Islet precursor cell (in vitro differentiated cells): ENCODE results near the gene PDCD6IP.
"Not testable (repeated sequence)": the region's sequence is repeated elsewhere in the genome, so short reads cannot be mapped to it uniquely, and the experiment has no call there.

Experiments
- DNase-seq: peaks from one replicate; pipeline ENCODE4 v3.0.0-alpha.2; 2018

The PDCD6IP gene

DNA sequence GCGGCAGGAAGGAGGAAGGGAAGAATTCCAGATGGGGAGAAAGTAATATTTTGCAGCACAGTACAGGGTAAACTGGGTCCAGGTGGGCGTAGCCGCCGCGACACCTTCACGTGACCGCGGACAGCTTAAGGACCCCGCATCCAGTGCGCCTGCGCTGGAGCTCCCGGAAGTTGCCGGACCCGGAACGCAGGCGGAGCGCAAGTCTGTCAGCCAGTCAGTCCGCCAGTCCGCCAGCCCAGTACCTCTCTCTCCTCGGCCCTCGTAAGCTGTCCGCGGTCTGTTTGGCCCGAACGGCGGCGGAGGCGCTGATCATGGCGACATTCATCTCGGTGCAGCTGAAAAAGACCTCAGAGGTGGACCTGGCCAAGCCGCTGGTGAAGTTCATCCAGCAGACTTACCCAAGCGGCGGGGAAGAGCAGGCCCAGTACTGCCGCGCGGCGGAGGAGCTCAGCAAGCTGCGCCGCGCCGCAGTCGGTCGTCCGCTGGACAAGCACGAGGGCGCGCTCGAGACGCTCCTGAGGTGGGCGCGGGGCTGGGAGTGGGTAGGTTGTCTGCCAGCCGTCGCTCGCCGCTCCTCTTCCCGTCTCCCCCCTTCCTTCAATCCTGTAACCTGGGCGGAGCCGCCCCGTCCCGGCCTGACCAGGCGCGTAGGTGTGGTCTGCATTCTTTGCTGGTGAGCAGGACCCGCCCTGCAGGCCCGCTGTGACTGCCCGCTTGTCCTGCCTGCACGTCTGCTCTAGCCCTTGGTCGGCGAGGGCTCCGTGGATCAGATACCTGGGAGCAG, at the start of gene PDCD6IP:
TSS of gene PDCD6IP (plus strand) at position 213 of the 784 bp plus-strand sequence. CDS start at position 312, 99 bp downstream.
- DNase-seq, result peak; percentile 99

DNA sequence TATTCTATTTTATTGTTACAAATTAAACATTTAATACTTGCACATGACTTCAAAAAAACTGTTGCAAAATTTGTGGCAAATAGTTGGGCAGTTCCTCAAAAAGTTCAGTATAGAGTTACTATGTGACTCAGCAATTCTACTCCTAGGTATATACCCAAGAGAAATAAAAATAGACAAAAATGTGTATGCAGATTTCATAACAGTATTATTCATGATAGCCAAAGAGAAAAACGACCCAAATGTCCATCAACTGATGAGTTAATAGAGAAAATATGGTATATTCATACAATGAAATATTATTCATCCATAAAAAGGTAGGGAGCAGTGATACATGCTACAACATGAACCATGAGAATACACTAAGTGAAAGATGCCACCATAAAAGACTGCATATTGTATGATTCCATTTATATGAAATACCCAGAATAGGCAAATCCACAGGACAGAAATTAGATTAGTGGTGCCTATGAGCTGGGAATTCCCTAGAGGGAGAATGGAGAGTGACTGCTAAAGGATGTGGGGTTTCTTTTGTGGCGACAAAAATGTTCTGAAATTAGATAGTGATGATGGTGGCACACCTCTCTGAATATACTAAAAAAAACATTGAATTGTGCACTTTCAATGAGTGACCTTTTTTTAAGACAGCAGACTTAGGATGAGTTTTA, 48.8 kb upstream of the PDCD6IP start:
- DNase-seq, result no peak

GRCh38 chr3:33750211-33750548, 48.2 kb upstream of the PDCD6IP start:
- DNase-seq, result no peak

DNA sequence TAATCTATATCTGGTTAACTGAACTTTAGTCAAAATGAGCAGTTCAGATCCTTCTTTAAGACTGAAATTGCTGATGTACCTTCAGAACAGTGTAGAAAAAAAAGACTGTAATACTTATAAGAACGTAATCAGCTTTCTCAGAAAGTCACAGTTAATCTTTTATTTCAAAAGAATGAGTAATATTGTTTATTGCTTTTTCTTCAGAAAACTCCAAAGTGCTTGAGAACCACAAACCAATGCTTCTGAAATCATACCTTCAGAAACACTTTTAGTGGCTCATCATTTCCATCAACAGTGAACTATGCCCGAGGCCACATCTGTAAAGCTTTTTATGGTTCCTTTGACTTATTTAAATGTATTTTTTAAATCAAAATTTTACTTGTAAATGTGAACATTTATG, 47.1 kb upstream of the PDCD6IP start:
- no peak for DNase-seq

DNA sequence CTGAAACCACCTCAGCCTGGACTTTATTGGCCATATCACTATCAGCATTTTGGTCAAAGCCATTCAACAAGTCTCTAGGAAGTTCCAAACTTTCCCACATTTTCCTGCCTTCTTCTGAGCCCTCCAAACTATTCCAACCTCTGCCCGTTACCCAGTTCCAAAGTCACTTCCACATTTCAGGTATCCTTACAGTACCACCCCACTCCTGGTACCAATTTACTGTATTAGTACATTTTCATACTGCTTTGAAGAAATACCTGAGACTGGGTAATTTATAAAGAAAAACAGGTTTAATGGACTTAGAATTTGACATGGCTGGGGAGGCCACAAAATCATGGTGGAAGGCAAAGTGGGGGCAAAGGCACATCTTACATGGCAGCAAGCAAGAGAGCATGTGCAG, 44.0 kb upstream of the PDCD6IP start:
- not testable (repeated sequence) for DNase-seq

GRCh38 chr3:33758281-33758680, 40.1 kb upstream of the PDCD6IP start:
- DNase-seq, result no peak

DNA sequence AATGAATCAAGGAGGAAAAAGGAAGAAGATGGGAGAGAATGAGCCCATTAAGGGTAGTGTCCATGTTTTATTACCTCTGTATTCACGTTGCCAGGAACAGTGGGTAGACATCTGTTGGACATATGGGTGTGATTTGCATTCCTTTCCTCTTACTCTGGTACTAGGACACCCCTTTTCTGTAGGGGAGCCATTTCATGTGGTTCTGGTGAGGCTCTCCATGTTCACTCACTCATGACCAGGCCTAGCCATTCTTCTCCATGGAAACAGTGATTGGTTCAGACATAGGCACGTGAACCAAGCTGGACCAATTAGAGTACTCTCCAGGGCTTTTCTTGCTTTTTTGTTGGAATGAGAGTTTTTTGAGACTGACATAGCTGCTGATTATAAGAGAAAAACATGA, 39.6 kb upstream of the PDCD6IP start:
- no peak for DNase-seq

GRCh38 chr3:33768578-33769330, 29.7 kb upstream of the PDCD6IP start:
- DNase-seq, result no peak

DNA sequence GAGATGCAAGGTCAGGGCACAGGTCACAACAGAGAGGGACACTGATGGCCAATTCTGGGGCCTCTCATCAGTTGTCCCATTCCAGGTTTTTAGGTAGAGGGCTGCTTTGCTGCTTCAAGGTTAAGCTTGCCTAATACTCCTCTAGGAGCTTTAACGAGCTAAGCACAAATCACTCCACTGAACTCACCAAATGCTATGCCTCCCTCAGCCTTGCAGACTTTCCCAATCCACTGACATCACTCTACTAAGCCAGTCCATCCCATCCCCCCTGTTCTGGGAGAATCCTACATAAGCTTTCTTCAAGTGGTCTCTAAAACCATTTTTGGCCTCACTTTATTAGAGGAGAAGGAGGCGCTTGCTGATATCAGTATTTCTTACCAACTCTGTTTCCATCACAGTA, 24.8 kb upstream of the PDCD6IP start:
- DNase-seq, result peak; percentile 59

DNA sequence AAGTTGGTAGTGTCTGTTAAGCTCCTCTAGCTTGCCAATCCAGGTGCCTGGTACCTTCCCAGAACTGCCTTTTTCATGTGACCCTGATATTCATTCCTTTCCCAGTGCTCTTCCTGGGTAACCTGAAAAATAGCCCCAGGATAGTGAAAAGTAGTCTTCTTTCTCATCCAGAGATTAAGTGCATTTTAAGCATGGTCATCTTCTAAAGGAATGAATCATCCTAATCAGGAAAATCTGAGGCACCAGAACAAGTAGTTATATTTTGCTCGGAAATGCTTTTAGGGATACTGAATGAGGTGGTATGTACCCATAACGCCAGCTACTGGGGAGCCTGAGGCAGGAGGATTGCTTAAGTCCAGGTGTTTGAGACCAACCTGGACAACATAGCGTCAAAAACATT, 23.1 kb upstream of the PDCD6IP start:
- no peak for DNase-seq

GRCh38 chr3:33777996-33778395, 20.4 kb upstream of the PDCD6IP start:
- DNase-seq, result no peak

DNA sequence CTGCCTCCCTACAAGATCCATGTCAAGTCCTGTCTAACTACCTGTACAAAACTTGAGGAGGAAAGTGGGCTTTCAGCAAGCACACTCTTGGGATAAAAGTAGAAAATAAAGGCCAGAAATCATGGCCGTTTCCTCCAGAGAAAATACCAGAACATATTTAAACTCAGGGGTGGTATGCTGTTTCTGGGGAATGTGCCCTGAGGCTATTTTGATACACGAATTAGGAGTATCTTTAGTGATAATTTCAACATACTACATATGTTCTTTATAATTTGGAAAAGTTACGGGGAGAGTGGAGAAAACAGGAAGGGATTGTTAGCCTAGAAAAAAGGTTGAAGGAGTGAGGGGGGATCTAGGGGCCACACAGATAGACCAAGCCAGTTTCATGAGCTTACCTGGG, 18.7 kb upstream of the PDCD6IP start:
- DNase-seq, result no peak

GRCh38 chr3:33781413-33781812, 17.0 kb upstream of the PDCD6IP start:
- not testable (repeated sequence) for DNase-seq

DNA sequence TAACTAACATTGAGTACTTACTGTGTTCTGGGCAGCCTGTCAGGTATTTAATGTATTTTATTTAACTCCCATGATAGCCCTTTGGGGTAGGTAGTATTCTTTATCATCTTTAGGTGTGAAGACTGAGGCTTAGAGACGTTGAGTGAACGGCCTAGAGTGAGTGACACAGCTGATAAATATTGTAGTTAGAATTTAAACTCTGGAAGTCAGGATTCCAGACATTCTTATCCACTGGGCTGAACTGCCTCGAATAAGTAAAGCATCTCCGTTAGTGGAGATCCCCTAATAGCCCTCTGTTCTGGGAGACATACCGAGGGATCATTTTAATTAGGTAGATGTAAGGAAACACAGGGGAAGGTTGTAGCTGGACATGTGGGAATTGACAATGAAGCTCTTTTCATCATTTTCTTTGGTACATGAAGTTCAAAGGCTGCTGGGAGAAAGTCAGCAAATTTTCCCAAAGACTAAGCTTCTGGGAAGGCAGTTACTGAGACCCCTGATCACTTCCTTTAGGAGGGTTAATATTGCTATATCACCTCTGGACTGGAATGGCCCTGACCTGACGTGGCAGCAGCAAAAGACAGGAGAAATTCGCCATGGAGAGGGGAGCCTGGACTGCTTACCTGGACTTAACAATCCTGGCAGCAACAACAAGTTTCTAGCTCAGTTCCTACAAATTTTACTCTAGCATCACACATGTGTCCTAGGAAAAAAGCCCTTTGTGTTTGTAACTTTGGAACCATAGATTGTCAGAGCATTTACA, 11.7 kb upstream of the PDCD6IP start:
- no peak for DNase-seq

DNA sequence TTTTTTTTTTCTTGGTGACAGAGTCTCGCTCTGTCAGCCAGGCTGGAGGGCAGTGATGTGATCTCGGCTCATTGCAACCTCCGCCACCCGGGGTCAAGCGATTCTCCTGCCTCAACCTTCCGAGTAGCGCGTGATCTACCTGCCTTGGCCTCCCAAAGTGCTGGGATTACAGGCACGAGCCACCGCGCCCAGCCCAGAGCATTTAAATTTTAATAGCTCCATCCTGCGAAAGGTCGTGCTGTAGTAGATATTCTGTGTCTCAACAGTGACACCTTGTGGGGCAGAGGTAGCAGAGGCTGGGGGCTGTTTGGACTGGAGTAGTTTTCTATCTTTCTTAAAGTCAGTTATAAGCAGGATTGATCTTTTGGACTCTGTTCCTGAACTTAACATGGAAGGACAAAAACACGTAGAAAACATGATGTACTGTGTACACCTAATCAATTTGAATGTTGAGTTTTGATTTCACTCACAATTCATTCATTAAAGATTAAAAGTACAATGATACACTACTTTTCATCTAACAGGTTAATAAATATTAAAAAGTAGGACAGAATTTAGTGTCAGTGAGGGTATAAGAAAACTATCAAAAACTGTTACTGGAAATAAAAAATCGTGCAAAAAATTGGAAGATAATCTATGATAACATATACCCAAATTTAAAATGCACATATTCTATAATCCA, 11.0 kb upstream of the PDCD6IP start:
- peak; percentile 87 for DNase-seq

DNA sequence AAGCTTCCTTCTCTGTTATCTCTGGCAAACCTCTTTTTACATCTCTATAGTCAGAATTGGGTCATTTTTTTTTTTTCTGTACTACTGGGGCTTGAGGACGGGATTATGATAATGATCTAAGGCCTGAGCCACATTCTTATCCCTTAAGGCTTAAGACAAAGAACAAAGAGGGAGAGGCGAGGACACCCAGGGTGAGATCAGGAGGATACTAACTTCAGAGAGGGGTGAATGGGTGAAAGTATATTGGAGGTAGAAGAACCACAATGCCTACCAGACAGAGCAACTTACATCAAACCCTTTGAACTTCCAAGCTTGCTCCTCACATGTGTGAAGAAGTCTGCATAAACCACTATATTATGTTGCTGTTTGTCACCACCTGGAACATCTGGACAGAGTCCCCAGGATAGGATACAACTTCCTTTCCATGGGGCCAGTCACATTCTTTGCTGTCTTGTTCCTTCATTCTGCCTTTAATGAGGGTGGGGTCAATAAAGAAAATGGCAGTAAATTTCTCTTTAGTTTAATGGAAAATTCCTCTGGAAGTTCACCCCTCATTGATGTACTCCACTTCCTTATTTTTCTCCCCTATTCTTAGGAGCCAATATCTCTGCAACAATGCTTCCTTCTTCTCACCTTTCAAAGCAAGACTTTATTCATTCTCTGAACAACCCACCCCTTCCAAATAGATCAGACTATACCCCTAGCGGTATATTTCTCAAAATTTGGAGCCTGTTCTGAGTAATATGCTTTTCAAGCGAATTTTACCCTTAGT, 9.1 kb upstream of the PDCD6IP start:
- DNase-seq, result no peak

DNA sequence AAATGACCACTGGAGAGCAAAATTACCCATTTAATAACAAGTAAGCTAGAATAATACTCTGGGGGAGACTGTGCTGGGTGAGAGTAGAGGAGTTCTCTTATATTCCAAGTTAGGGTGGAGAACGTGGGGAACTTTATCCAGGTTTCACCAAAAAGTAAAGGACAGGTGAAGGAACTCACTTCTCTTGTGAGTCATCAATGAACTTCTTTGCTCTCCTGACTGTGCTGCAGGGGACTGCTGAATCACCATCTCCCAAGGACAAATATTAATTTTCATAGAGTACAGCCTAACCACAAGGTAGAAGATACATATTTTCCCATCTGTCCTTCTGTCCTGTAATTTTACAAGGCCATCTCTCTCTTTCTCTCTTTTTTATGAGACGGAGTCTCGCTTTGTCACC, 8.3 kb upstream of the PDCD6IP start:
- no peak for DNase-seq

GRCh38 chr3:33791477-33792166, 6.8 kb upstream of the PDCD6IP start:
- DNase-seq, result peak; percentile 60

- DNase-seq, result no peak
These were observed 6.1 kb upstream of the PDCD6IP start for GRCh38 chr3:33792167-33792892.

GRCh38 chr3:33795131-33795530, 3.3 kb upstream of the PDCD6IP start:
- DNase-seq, result no peak
